K562 (cell line): ENCODE measurements around the gene SEC22A. TPM values are rescaled to one million over a fixed set of nuclear protein-coding genes. Genes with fewer than 3 reads are reported as not detected.

ENCODE experiments used
- ATAC-seq: fragments of 200-7000 bp; cut with Tn5 transposase; 3 replicates; pipeline ENCODE4 v1.9.1; 2020; ENCODE audit warnings: moderate library complexity
- BruUV-seq: library from RNA; stranded (reverse); fragments of 400-500 nt; replicated peaks from 2 replicates; lab custom pipeline; 2021; lab: Mats Ljungman, UMichigan
- CTCF ChIA-PET: fragments of 300-600 bp; formaldehyde crosslinking; extraction: SDS; loops from one replicate; lab custom pipeline; 2021; ENCODE audit warnings: low intra/inter-chr PET ratio; lab: Yijun Ruan, JAX
- POLR2A ChIA-PET: fragments of 300-600, 350-650 bp; sonication (Branson Sonifier 250); formaldehyde crosslinking; extraction: SDS; loops from one replicate; lab custom pipeline; 2021; ENCODE audit warnings: antibody characterized with exemption, inconsistent platforms; lab: Yijun Ruan, JAX
- DNase-seq, 4 experiments: peaks; one replicate each; pipeline versions ENCODE4 v3.0.0 to v3.0.0-alpha.2; 2011 to 2018; ENCODE audit warnings: low spot score in 3 of 4, mixed read lengths in 3 of 4; ENCODE audit errors: extremely low read depth in 1 of 4
- FAIRE-seq: peaks from 2 replicates; lab custom pipeline; 2011; peaks lifted over from hg19 to GRCh38; lab: Jason Lieb, UNC
- H2AFZ ChIP-seq: 2 replicates; pipeline ENCODE4 v1.6.0; 2011; ENCODE audit warnings: low read depth, low read length, control low read depth, inconsistent platforms
- H3K27ac ChIP-seq: fragments of 200-600 bp; 3 replicates; pipeline ENCODE4 v1.8.0; 2011; ENCODE audit warnings: low read depth, mild to moderate bottlenecking, control low read depth, inconsistent platforms, low read length, moderate library complexity, mixed read lengths; ENCODE audit errors: extremely low read depth
- H3K27me3 ChIP-seq, 2 experiments: fragments of 300-600 bp in 1 of 2; 2 replicates in 1 of 2; 3 replicates in 1 of 2; pipeline versions ENCODE4 v1.6.0 to v1.8.0; 2011; ENCODE audit warnings: inconsistent platforms in 2 of 2, low read length in 2 of 2, mild to moderate bottlenecking in 1 of 2, mixed read lengths in 1 of 2, moderate library complexity in 1 of 2; ENCODE audit not compliant: control insufficient read depth in 2 of 2, insufficient read depth in 2 of 2
- H3K36me3 ChIP-seq: fragments of 300-600 bp; 3 replicates; pipeline ENCODE4 v1.8.0; 2011; ENCODE audit warnings: mild to moderate bottlenecking, low read length, inconsistent platforms; ENCODE audit not compliant: control insufficient read depth, insufficient read depth
- H3K4me1 ChIP-seq, 2 experiments: fragments of 200-600 bp in 1 of 2; replicated peaks in 1 of 2; 2 replicates in 1 of 2; 3 replicates in 1 of 2; pipeline versions ENCODE4 v1.5.1 to v1.8.0; 2011; ENCODE audit warnings: inconsistent platforms in 2 of 2, low read length in 2 of 2, mild to moderate bottlenecking in 1 of 2, mixed read lengths in 1 of 2, moderate library complexity in 1 of 2; ENCODE audit not compliant: control insufficient read depth in 2 of 2, insufficient read depth in 2 of 2
- H3K4me2 ChIP-seq: 2 replicates; pipeline ENCODE4 v1.6.1; 2011; ENCODE audit warnings: low read length, control low read depth, inconsistent platforms, mixed read lengths; ENCODE audit not compliant: insufficient read depth
- H3K4me3 ChIP-seq: fragments of 200-600 bp; sonication (generic), shearing (Covaris generic); 2 replicates; pipeline ENCODE4 v1.5.1; 2016; ENCODE audit warnings: control low read depth, inconsistent platforms
- H3K79me2 ChIP-seq: fragments of 200-600 bp; 3 replicates; pipeline ENCODE4 v1.8.0; 2011; ENCODE audit warnings: low read length, inconsistent platforms; ENCODE audit not compliant: control insufficient read depth, insufficient read depth
- H3K9ac ChIP-seq, 2 experiments: 2 replicates each; pipeline versions ENCODE4 v1.6.0 to v1.6.1; 2011; ENCODE audit warnings: low read depth in 2 of 2, low read length in 2 of 2, control low read depth in 1 of 2, inconsistent platforms in 1 of 2, mild to moderate bottlenecking in 1 of 2, mixed read lengths in 1 of 2; ENCODE audit not compliant: insufficient read depth in 1 of 2
- H3K9me1 ChIP-seq: one replicate; pipeline ENCODE4 v1.6.0; 2011; ENCODE audit warnings: inconsistent platforms, mild to moderate bottlenecking, low read length, moderate library complexity; ENCODE audit not compliant: control insufficient read depth, insufficient read depth
- H3K9me3 ChIP-seq: replicated peaks from 2 replicates; pipeline ENCODE4 v1.5.1; 2011; ENCODE audit warnings: low read depth, low read length, inconsistent platforms; ENCODE audit not compliant: control insufficient read depth, insufficient read depth
- H4K20me1 ChIP-seq: replicated peaks from 2 replicates; pipeline ENCODE4 v1.6.1; 2011; ENCODE audit warnings: low read length, inconsistent platforms, mixed read lengths; ENCODE audit not compliant: control insufficient read depth, insufficient read depth
- CHD7 ChIP-seq: fragments of 200-600 bp; sonication (generic); IDR thresholded peaks from one replicate; pipeline ENCODE4 v1.6.1; 2012; ENCODE audit warnings: mild to moderate bottlenecking, low read depth, low read length, inconsistent platforms
- DIDO1 ChIP-seq: fragments of 450-650 bp; IDR thresholded peaks from 2 replicates; pipeline ENCODE4 v1.6.1; 2016; ENCODE audit warnings: low read depth, missing biosample characterization, missing genetic modification characterization
- ESRRB ChIP-seq: fragments of 250-450 bp; sonication (Bioruptor Pico); IDR thresholded peaks from 2 replicates; pipeline ENCODE4 v1.5.0; 2020; ENCODE audit warnings: mild to moderate bottlenecking, moderate library complexity, borderline replicate concordance
- EZH2 ChIP-seq: IDR thresholded peaks from 2 replicates; pipeline ENCODE4 v1.6.1; 2012; ENCODE audit warnings: low read depth, mild to moderate bottlenecking, inconsistent platforms, low read length, borderline replicate concordance
- FOXK1 ChIP-seq: sonication (generic); formaldehyde crosslinking; IDR thresholded peaks from 2 replicates; pipeline ENCODE4 v1.8.0; 2022; ENCODE audit warnings: missing genetic modification reagents, mild to moderate bottlenecking, borderline replicate concordance
- HNRNPH1 ChIP-seq: fragments of 200-400 bp; formaldehyde crosslinking; optimal IDR thresholded peaks from 2 replicates; pipeline ENCODE3; 2017; ENCODE audit warnings: low read depth, mild to moderate bottlenecking, low read length, moderate library complexity
- LCOR ChIP-seq: sonication (generic); formaldehyde crosslinking; IDR thresholded peaks from 2 replicates; pipeline ENCODE4 v1.8.0; 2022; ENCODE audit warnings: mild to moderate bottlenecking, missing genetic modification reagents
- NCOA2 ChIP-seq, 2 experiments: fragments of 450-650 bp; IDR thresholded peaks; 2 replicates each; pipeline ENCODE4 v1.6.1; 2018; ENCODE audit warnings: mild to moderate bottlenecking in 2 of 2, moderate library complexity in 1 of 2; ENCODE audit not compliant: partially characterized antibody in 2 of 2
- RBM15 ChIP-seq: fragments of 200-400 bp; formaldehyde crosslinking; IDR thresholded peaks from 2 replicates; pipeline ENCODE4 v1.6.1; 2018; ENCODE audit warnings: mild to moderate bottlenecking, low read length, moderate library complexity; ENCODE audit not compliant: insufficient read depth
- SNIP1 ChIP-seq: fragments of 450-650 bp; IDR thresholded peaks from 2 replicates; pipeline ENCODE4 v1.7.1; 2017; ENCODE audit warnings: low read depth, mild to moderate bottlenecking
- ZNF212 ChIP-seq: fragments of 450-650 bp; formaldehyde crosslinking; IDR thresholded peaks from 2 replicates; pipeline ENCODE4 v1.4.0; 2020; ENCODE audit warnings: mild to moderate bottlenecking
- WGBS: fragments of 100-300 bp; shearing (Covaris generic); methylation state at CpG from one replicate; pipeline ENCODE4 v1.1.6; 2016; ENCODE audit warnings: low coverage, mixed read lengths; ENCODE audit not compliant: insufficient coverage; ENCODE audit errors: missing lambda C conversion rate; 5-methylcytosine and 5-hydroxymethylcytosine counted together
- in situ Hi-C: fragments of 300-500 bp; cut with MboI; formaldehyde crosslinking; loops from 4 replicates; pipeline ENCODE4 v1.15.0; 2018; ENCODE audit warnings: inconsistent platforms, mixed read lengths
- intact Hi-C: fragments of 100-400 bp; cut with micrococcal nuclease; formaldehyde crosslinking; loops from 2 replicates; pipeline ENCODE4 v1.14.2; 2022
- polyA plus RNA-seq, 8 experiments: library from polyadenylated mRNA; depleted of rRNA in 4 of 8; stranded (reverse) in 5 of 8; unstranded in 3 of 8; fragments of >200 nt; fragmentation: Nextera tagmentation in 2 of 8; fragmentation: Illumina TruSeq in 1 of 8; extraction: Ambion mirVana in 2 of 8; extraction: Trizol in 1 of 8; gene quantifications; 2 replicates each; pipeline versions ENCODE4 v1.2.1 to v1.2.3, GENCODE V29; 2011 to 2014; ENCODE audit warnings: inconsistent platforms in 1 of 8, missing spikeins in 1 of 8
- total RNA-seq, 7 experiments: library from RNA; depleted of rRNA in 6 of 7; stranded (reverse); fragments of >200 nt in 6 of 7; fragmentation: Illumina TruSeq in 2 of 7; extraction: Trizol in 2 of 7; gene quantifications; 2 replicates each; pipeline versions ENCODE4 v1.2.1 to v1.2.3, GENCODE V29; 2011 to 2021; ENCODE audit warnings: low replicate concordance in 1 of 7

The SEC22A gene
- total and polyA plus RNA-seq, 9 of the 15 experiments (the other 6 are each of a cell fraction or from before 2014, with no cell fraction given) = 7.9 to 44.5 (median 20.5) TPM

GRCh38 chr3:123225016-123225415 is 23.3 kb downstream of the SEC22A start:
- POLR2A ChIA-PET = interaction anchor here (0.6 kb wide), 1 partner anchor 11 kb away, joined by 3 read pairs; no protein-coding TSS in a partner anchor
- Histone ChIP-seq H3K27ac (no peak overlapping the region), H3K4me3 (no peak overlapping the region), H4K20me1 (no peaks in the 10 kb centered on the region), H3K4me1 (no peaks in the 10 kb centered on the region), H3K36me3 (0 out of 3 replicates have a peak, but pooled peaks cover 6% of the 10 kb centered on the region), H3K4me2 (no peak overlapping the region), H3K9ac (no peak overlapping the region), H3K79me2 (no peaks in the 10 kb centered on the region; the same call in 2 of the 3 replicates), H3K9me3 (no peaks in the 10 kb centered on the region; the same call in 1 of the 2 replicates), H2AFZ (no peak overlapping the region), H3K27me3 (no peaks in the 10 kb centered on the region), H3K9me1 (no peaks in the 10 kb centered on the region)
- DNase-seq = no peak
- ATAC-seq = no peak
- BruUV-seq = no TSS peak
- in situ Hi-C loops (no loop called here), intact Hi-C loops (no loop called here)
- WGBS = 82% methylated on average over 3 of the region's 3 CpGs
- no peak for FAIRE-seq
- CTCF ChIA-PET = no interaction called here
- TF ChIP-seq DIDO1 (tag) (no peak), EZH2 (no peak), SNIP1 (no peak), RBM15 (no peak), NCOA2 (IDR thresholded peaks at IDR 0.05; ENCODE audit: partially characterized antibody in 2 of 2) (no peak), FOXK1 (CRISPR knock-in tag) (no peak), CHD7 (no peak), ESRRB (CRISPR knock-in tag) (no peak), HNRNPH1 (no peak), LCOR (no peak), ZNF212 (CRISPR knock-in tag) (no peak)
